GM18951 (cell line): ENCODE measurements around the gene CORIN.

Experiments
- POLR2A ChIP-seq: IDR thresholded peaks from 4 replicates; pipeline ENCODE4 v1.6.1; 2011; ENCODE audit warnings: mild to moderate bottlenecking; ENCODE audit not compliant: insufficient read length, insufficient read depth; ENCODE audit errors: extremely low read depth
- in situ Hi-C: fragments of 300-500 bp; cut with MboI; formaldehyde crosslinking; loops from one replicate; pipeline ENCODE4 v1.12.0; 2022; ENCODE audit warnings: low sequenced_read_pairs, mixed read lengths, inconsistent platforms; ENCODE audit not compliant: unreplicated experiment

The CORIN gene

GRCh38 chr4:47852136-47852535 is 14.3 kb upstream of the CORIN start:
- in situ Hi-C loops = no loop called here
- TF ChIP-seq POLR2A = no peak

GRCh38 chr4:47849466-47849865 is 11.6 kb upstream of the CORIN start:
- in situ Hi-C loops = no loop called here
- no peak for TF ChIP-seq POLR2A

GRCh38 chr4:47848041-47848440 is 10.2 kb upstream of the CORIN start:
- no peak for TF ChIP-seq POLR2A
- in situ Hi-C loops = no loop called here

GRCh38 chr4:47842985-47843384 is 5.1 kb upstream of the CORIN start:
- in situ Hi-C loops = no loop called here

GRCh38 chr4:47840291-47840690 is 2.4 kb upstream of the CORIN start:
- in situ Hi-C loops = no loop called here
- TF ChIP-seq POLR2A = no peak

More at GRCh38 chr4:47842985-47843384, 5.1 kb upstream of the CORIN start:
- no peak for TF ChIP-seq POLR2A

- in situ Hi-C loops = loop anchor here (10.0 kb wide), 1 partner anchor 134 kb away; no protein-coding TSS in a partner anchor
- TF ChIP-seq POLR2A = no peak
Measured at GRCh38 chr4:47839259-47839658, 1.4 kb upstream of the CORIN start.

- in situ Hi-C loops = loop anchor here (10.0 kb wide), 1 partner anchor 134 kb away; no protein-coding TSS in a partner anchor
- TF ChIP-seq POLR2A = no peak
Measured at GRCh38 chr4:47838445-47838844, 578 bp upstream of the CORIN start.

- no peak for TF ChIP-seq POLR2A
- in situ Hi-C loops = loop anchor here (10.0 kb wide), 1 partner anchor 132 kb away; no protein-coding TSS in a partner anchor
Measured at GRCh38 chr4:47837094-47837907, 566 bp downstream of the CORIN start.

- no peak for TF ChIP-seq POLR2A
- in situ Hi-C loops = loop anchor here (10.0 kb wide), 1 partner anchor 132 kb away; no protein-coding TSS in a partner anchor
Measured at GRCh38 chr4:47836641-47837093, 1.2 kb downstream of the CORIN start.

GRCh38 chr4:47835494-47835893 is 2.4 kb downstream of the CORIN start:
- no peak for TF ChIP-seq POLR2A
- in situ Hi-C loops = loop anchor here (10.0 kb wide), 1 partner anchor 131 kb away; no protein-coding TSS in a partner anchor

GRCh38 chr4:47831026-47831679 is 6.7 kb downstream of the CORIN start:
- no peak for TF ChIP-seq POLR2A
- in situ Hi-C loops = loop anchor here (10.0 kb wide), 1 partner anchor 126 kb away; no protein-coding TSS in a partner anchor

GRCh38 chr4:47830265-47831025 is 7.4 kb downstream of the CORIN start:
- in situ Hi-C loops = loop anchor here (10.0 kb wide), 1 partner anchor 126 kb away; no protein-coding TSS in a partner anchor
- no peak for TF ChIP-seq POLR2A

GRCh38 chr4:47829438-47829837 is 8.4 kb downstream of the CORIN start:
- TF ChIP-seq POLR2A = no peak
- in situ Hi-C loops = no loop called here
